ENCODE measurements around the gene TMEM60. TPM values are rescaled to one million over a fixed set of nuclear protein-coding genes. Genes with fewer than 3 reads are reported as not detected.

TMEM60 gene
- total and polyA plus RNA-seq, 2 of the 13 experiments (the other 11 are each of a cell fraction or from before 2014, with no cell fraction given): 25.6 to 27.7 TPM

GRCh38 chr7:77799078-77799964, 1.1 kb upstream of the TMEM60 start (continued):
- TF ChIP-seq ZNF639 (CRISPR knock-in tag; conservative IDR thresholded peaks at IDR 0.05) (no peak), SP1 (IDR thresholded peaks at IDR 0.05) (no peak), SP1 (CRISPR knock-in tag; IDR thresholded peaks at IDR 0.05) (no peak), SP4 (CRISPR knock-in tag; IDR thresholded peaks at IDR 0.05) (no peak), ZKSCAN8 (CRISPR knock-in tag; IDR thresholded peaks at IDR 0.05; ENCODE audit: borderline replicate concordance) (no peak), CREBL2 (CRISPR knock-in tag; IDR thresholded peaks at IDR 0.05; ENCODE audit: borderline replicate concordance) (no peak), NR2C2 (CRISPR knock-in tag; IDR thresholded peaks at IDR 0.05; ENCODE audit: borderline replicate concordance) (no peak), ZBTB25 (CRISPR knock-in tag; IDR thresholded peaks at IDR 0.05) (no peak; the same call in 1 of the 2 replicates), PHB2 (IDR thresholded peaks at IDR 0.05; ENCODE audit: partially characterized antibody) (no peak), ZNF17 (CRISPR knock-in tag; IDR thresholded peaks at IDR 0.05) (no peak), MTF2 (CRISPR knock-in tag; IDR thresholded peaks at IDR 0.05; ENCODE audit: borderline replicate concordance) (0 out of 2 replicates have a peak, but pooled peaks have one; percentile 29), PHF8 (CRISPR knock-in tag; IDR thresholded peaks at IDR 0.05) (peak; percentile 78), ZNF275 (CRISPR knock-in tag; IDR thresholded peaks at IDR 0.05; ENCODE audit: borderline replicate concordance) (no peak), MLX (CRISPR knock-in tag; IDR thresholded peaks at IDR 0.05) (no peak), ZNF12 (CRISPR knock-in tag; IDR thresholded peaks at IDR 0.05) (no peak; the same call in 1 of the 2 replicates), SETDB1 (CRISPR knock-in tag; IDR thresholded peaks at IDR 0.05; ENCODE audit: borderline replicate concordance) (no peak), ZNF883 (CRISPR knock-in tag; IDR thresholded peaks at IDR 0.05; ENCODE audit: not compliant biosample characterization) (peak; percentile 26), ELF1 (CRISPR knock-in tag; IDR thresholded peaks at IDR 0.05) (no peak), ZNF160 (CRISPR knock-in tag; IDR thresholded peaks at IDR 0.05) (no peak), HHEX (CRISPR knock-in tag; IDR thresholded peaks at IDR 0.05) (no peak), ZNF34 (CRISPR knock-in tag; IDR thresholded peaks at IDR 0.05; ENCODE audit: borderline replicate concordance) (no peak), TEF (CRISPR knock-in tag; IDR thresholded peaks at IDR 0.05) (no peak), ZNF546 (CRISPR knock-in tag; conservative IDR thresholded peaks at IDR 0.05) (no peak), TIGD3 (CRISPR knock-in tag; IDR thresholded peaks at IDR 0.05; ENCODE audit: borderline replicate concordance) (no peak)

All from HepG2 (cell line).